Measurements from ENCODE around the gene DDX24. TPM values are rescaled to one million over a fixed set of nuclear protein-coding genes. Genes with fewer than 3 reads are reported as not detected.

DDX24 gene
- total RNA-seq, 1 experiment from 2014 or later = 203 TPM

GRCh38 chr14:94117856-94118255, 36.9 kb upstream of the DDX24 start:
- intact Hi-C loops (cut with micrococcal nuclease; ENCODE audit: unreplicated experiment) = no loop called here
- Histone ChIP-seq H3K4me1 (ENCODE audit: insufficient read depth, low read length, poor library complexity, severe bottlenecking) (no peaks in the 10 kb centered on the region), H3K27me3 (replicated peaks; ENCODE audit: insufficient read depth, low read depth, low read length, poor library complexity) (no peaks in the 10 kb centered on the region), H3K9me3 (ENCODE audit: low read depth, low read length, poor library complexity, severe bottlenecking) (no peaks in the 10 kb centered on the region), H3K27ac (ENCODE audit: low read depth, low read length, poor library complexity, severe bottlenecking) (no peak overlapping the region), H3K36me3 (ENCODE audit: insufficient read depth, low read length, poor library complexity, severe bottlenecking) (no peaks in the 10 kb centered on the region), H3K4me3 (ENCODE audit: low read depth, low read length, poor library complexity, severe bottlenecking) (no peak overlapping the region)
- no peak for TF ChIP-seq EZH2 (IDR thresholded peaks at IDR 0.05; ENCODE audit: borderline replicate concordance, low read depth, low read length, poor library complexity, severe bottlenecking)
- TF ChIP-seq CTCF (conservative IDR thresholded peaks at IDR 0.05; ENCODE audit: low read depth, low read length) = no peak
- no peak for DNase-seq (ENCODE audit: low spot score)
- CTCF ChIA-PET = no interaction called here
- POLR2A ChIA-PET (ENCODE audit: low non-redundant PET) = no interaction called here
- no TSS peak for BruUV-seq (replicated peaks)

GRCh38 chr14:94116701-94117100, 35.7 kb upstream of the DDX24 start:
- DNase-seq (ENCODE audit: low spot score) = no peak
- BruUV-seq (replicated peaks) = no TSS peak
- H3K36me3 ChIP-seq (ENCODE audit: insufficient read depth, low read length, poor library complexity, severe bottlenecking) = no peaks in the 10 kb centered on the region
- H3K4me1 ChIP-seq (ENCODE audit: insufficient read depth, low read length, poor library complexity, severe bottlenecking) = no peaks in the 10 kb centered on the region
- TF ChIP-seq CTCF (conservative IDR thresholded peaks at IDR 0.05; ENCODE audit: low read depth, low read length) (no peak), EZH2 (IDR thresholded peaks at IDR 0.05; ENCODE audit: borderline replicate concordance, low read depth, low read length, poor library complexity, severe bottlenecking) (no peak)
- intact Hi-C loops (cut with micrococcal nuclease; ENCODE audit: unreplicated experiment) = no loop called here
- H3K4me3 ChIP-seq (ENCODE audit: low read depth, low read length, poor library complexity, severe bottlenecking) = no peak overlapping the region
- H3K27me3 ChIP-seq (replicated peaks; ENCODE audit: insufficient read depth, low read depth, low read length, poor library complexity) = no peaks in the 10 kb centered on the region
- POLR2A ChIA-PET (ENCODE audit: low non-redundant PET) = no interaction called here
- CTCF ChIA-PET = no interaction called here
- H3K27ac ChIP-seq (ENCODE audit: low read depth, low read length, poor library complexity, severe bottlenecking) = no peak overlapping the region
- H3K9me3 ChIP-seq (ENCODE audit: low read depth, low read length, poor library complexity, severe bottlenecking) = no peaks in the 10 kb centered on the region

- Histone ChIP-seq H3K4me3 (ENCODE audit: low read depth, low read length, poor library complexity, severe bottlenecking) (no peak overlapping the region), H3K4me1 (ENCODE audit: insufficient read depth, low read length, poor library complexity, severe bottlenecking) (no peaks in the 10 kb centered on the region), H3K27ac (ENCODE audit: low read depth, low read length, poor library complexity, severe bottlenecking) (no peak overlapping the region), H3K9me3 (ENCODE audit: low read depth, low read length, poor library complexity, severe bottlenecking) (no peaks in the 10 kb centered on the region), H3K27me3 (replicated peaks; ENCODE audit: insufficient read depth, low read depth, low read length, poor library complexity) (no peaks in the 10 kb centered on the region), H3K36me3 (ENCODE audit: insufficient read depth, low read length, poor library complexity, severe bottlenecking) (no peaks in the 10 kb centered on the region)
- no peak for DNase-seq (ENCODE audit: low spot score)
- BruUV-seq (replicated peaks) = no TSS peak
- POLR2A ChIA-PET (ENCODE audit: low non-redundant PET) = no interaction called here
- no peak for TF ChIP-seq EZH2 (IDR thresholded peaks at IDR 0.05; ENCODE audit: borderline replicate concordance, low read depth, low read length, poor library complexity, severe bottlenecking)
- no peak for TF ChIP-seq CTCF (conservative IDR thresholded peaks at IDR 0.05; ENCODE audit: low read depth, low read length)
- CTCF ChIA-PET = no interaction called here
- intact Hi-C loops (cut with micrococcal nuclease; ENCODE audit: unreplicated experiment) = no loop called here
Measured at GRCh38 chr14:94115631-94116030, 34.6 kb upstream of the DDX24 start.

Data from A673 (cell line).